Midbrain (tissue), 1 donor: ENCODE results near the gene TOLLIP.
A peak's percentile ranks its signal among the peaks of the same experiment; 100 is the strongest.

Source experiments
- DNase-seq: peaks from one replicate; lab custom pipeline; 2025; lab: John Stamatoyannopoulos, UW

TOLLIP gene

DNA sequence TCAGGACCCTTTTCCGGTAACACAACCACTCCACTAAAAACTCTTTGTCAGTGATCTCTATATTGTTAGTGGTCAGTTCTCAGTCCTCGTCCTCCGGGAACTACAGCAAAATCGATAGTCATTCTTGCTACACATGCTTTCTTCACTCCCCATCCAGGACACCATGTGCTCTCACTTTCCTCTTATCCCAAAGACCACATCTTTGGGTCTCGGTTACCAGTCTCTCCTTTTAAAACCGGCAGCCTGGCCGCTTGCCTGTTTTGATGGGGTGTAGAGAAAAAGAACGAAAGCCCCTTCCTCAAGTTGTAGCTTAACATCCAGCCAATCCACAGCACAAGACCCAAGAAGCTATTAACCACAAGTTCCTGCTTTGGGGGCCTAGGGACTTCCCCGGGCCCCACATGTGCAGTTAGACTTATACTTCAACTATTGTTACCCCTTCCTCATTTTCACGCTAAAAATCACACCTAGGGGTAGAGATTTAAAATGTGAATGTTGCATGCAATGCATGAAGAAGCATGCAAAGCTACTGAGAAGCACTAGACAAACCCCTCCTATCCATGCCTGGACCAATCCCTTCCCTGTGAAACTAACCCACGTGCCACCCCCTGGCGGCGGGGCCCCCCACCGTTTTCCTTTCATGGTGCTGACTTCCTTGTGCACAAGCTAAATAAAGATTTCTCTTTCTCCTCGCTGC, 1.5 kb upstream of the TOLLIP start:
- no peak for DNase-seq

DNA sequence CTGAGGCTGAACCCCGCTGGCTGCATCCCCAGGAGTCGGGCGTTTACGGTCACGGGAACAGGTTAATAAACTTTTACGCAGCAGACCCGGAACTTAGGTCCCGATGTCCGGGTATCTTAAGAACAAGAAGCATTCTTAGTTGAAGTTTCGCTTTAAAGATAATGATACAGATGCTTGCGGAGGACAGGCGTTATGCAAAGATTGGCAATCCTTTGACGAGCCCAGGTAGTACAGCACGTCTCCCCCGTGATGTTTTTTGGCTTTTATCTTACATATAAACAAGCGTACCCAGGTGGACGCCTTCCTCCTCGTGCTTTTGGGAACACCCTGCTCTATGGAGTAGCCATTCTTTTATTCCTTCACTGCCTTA, 871 bp upstream of the TOLLIP start:
- no peak for DNase-seq

DNA sequence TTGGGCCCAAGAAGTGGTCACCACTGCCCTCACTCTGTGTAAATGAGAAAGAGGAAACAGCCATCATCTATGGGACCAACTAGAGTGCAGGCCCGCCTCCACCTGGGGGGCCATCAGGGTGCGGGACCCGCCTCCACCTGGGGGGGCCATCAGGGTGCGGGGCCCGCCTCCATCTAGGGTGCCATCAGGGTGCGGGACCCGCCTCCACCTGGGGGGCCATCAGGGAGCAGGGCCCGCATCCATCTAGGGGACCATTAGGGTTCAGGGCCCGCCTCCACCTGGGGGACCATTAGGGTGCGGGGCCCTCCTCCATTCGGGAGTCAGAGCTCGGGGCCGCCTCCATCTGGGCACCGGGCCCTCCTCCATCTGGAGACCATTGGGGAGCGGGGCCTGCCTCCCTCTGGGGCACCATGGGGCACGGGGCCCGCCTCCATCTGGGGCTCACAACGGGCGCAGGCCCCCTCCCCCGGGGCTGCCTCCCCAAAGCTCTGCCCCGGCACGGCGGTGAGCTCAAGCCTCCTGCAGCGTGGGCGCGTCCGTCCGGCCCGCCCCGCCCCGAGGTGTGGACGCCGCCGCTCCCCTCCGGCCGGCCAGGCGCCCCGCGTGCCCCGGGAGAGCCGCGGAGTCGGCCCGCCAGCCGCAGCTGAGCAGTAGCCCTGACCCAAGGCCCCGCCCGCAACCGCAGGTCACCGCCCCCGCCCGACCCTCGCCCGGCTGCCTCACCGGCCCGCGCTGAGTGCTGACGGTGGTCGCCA, 512 bp downstream of the TOLLIP start:
- no peak for DNase-seq

DNA sequence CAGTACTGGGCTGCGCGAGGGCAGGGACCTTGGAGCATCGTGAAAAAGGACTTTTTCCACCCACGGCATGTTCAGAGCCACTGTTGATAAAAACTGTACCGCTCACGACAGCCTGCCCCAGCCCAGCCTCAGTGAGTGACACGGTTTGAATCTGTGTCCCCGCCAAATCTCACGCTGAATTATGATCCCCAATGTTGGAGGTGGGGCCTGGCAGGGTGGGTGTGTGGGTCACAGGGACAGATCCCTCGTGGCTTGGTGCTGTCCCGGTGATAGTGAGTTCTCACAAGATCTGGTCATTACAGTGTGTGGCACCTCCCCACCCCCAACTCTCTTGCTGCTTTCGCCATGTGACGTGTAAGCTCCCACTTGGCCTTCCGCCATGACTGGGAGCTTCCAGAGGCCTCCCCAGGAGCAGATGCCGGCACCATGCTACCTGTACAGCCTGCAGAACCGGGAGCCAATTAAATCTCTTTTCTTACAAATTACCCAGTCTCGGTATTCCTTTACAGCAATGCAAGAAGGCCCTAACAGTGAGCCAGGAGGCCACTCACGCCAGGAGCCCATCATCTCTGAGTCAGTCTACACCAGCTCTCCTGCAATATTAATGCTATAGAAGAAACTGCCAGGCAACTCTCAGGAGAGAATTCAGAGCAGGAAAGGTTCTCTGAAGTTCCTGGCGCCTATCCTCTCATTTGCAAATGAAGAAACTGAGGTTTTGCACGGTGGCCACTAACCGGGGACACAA, 1.3 kb downstream of the TOLLIP start:
- DNase-seq: no peak

DNA sequence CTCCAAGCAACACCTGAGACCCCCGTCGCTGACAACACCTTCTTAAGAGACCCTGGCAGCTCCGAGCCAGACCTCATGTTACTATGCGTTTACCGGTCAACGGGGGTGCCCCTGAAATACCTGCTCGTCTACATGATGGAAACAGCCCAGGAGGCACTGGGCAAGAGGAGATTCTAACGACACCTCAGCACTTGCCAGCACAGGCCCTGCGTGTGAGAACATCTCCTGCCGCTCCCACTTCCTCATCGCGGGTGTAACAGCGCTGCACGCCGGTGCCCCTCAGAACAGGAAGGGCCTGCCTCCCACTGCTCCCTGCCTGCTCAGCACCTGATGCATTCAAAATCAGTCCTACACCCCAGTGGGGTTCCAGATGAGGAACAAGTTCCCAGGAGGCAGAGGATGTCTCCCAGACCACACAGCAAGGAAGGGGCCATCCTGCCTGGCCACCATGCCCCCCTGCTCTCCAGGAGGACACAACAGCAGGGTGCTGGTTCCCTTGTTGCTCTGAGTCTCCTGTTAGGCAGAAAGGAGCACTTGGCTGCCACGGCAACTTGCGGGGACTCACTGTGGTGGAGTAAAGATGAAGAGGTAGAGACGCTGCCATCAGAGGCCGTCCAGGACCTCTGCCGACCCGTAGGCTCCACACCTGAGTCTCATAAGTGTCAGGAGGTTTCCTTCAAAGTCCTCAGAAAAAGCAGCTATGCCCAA, 2.1 kb downstream of the TOLLIP start:
- DNase-seq: no peak

DNA sequence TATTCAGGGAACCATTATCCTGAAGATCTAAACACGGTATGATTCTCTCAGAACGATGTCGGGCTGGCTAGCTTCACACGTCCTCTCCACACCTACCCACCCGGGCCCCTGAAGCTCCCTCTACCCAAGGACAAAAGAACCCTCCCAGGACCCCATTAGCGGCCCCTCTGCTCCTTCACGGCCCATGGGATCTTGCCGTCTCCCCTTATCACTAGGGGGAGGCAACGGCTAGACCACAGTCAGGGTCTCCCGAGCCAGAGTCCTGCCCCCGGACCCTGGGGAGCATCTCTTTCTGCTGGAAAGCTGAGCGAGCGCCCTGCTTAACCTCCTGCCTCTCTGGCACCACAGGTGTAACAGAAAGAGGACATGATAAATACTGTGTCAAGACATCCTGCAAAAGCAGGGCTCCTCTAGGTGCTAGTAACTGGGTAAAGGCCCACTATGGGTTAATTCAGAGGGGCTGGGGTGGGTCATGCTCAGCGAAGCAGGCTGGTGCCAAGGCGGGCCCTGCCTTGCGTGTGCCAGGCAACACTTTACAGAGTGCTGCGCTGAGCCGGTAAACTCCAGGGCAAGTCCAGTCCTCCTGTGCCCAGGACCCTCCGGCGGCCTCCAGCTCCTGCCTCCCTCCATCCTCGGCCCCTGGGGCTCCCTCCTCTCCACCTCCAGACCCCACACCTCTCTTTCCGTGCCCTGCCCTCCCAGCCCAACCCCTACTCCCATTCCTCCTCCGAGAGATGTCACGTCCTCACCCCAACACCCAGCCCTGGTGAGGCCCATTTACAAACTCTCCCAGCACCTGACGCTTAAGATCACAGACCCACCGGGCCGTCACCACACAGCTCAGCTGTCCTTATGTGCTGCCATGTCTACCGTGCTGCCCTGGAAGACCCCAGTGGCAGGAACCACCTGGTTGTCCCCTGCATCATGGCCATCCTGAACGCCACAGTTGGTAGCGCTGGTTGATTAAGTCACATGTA, 3.0 kb downstream of the TOLLIP start:
- DNase-seq: no peak

DNA sequence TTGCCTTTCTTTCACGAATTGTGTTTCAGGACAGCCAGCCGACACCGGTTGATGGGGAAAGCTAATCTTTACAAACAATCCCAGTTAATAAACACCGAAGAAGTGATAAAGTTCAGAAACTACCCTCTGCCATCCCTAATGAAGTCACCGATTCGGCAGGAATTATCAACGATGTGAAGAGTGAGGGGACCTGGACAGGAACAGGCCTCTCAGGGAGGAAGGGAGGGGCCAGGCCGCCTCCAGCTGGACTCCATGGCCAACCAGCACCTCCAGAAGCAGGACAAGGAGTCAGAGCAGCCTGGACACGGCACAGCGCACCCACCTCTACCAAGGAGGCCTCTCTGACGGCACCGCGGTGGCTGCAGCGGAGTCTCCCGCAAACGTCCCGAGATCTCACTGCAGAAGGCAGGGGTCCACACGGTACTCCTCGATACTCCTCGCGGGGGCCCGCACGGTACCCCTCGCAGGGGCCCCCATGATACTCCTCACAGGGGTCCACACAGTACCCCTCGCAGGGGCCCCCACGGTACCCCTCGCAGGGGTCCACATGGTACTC, 3.9 kb downstream of the TOLLIP start:
- no peak for DNase-seq

DNA sequence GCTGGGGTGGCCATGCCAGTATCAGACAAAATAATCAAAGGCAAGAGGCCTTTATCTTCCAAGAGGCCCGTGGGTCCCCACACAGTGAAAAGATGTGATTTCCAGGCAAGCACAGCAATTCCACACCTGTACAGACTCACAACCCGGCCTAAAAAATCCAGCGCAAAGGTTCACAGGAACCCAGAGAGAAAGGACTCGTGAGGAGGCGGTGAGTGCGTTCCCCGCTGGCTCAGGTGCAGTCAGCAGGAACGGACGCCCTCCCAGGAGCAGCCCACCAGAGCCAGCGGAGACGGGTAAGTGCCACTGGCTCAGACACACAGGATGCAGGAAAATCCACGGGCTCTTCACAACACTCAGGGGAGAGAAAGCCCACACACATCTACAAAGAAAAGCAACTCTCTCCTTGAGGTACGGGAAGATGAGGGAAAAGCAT, 4.4 kb downstream of the TOLLIP start:
- no peak for DNase-seq

DNA sequence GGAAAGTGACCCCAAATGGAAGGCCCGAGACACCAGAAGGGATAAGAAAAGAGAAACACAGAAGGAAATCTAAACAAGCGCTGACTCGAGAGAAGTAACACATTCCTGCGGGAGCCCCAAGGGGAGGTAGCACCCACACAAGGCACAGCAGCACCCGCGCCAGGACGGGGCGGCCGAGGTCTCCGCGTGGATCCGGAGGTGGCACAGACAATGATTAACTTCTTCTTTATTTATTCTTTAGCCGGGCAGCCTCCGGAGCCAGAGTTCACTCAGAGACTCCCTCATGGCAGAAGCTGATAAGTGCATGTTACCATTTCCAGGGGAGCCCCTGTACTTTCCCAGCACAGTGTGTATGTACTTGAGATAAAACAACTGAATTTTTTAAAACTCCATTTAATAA, 5.1 kb downstream of the TOLLIP start:
- no peak for DNase-seq

DNA sequence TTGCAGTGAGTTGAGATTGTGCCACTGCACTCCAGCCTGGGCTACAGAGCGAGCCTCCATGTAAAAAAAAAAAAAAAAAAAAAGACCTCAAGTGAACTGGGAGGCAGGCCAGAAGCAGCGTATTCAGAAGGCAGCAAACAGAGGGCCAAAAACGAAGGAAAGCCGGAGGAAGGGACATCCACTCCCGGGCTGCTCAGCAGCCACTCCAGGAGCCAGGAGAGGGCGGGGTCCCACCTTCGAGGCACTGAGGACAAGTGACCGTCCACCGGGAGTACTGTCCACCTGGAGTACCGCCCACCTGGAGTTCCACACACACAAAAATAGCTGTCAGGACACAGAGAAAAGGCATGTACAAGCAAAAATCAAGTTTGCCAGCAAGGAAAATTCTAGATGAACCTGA, 5.5 kb downstream of the TOLLIP start:
- DNase-seq: no peak

DNA sequence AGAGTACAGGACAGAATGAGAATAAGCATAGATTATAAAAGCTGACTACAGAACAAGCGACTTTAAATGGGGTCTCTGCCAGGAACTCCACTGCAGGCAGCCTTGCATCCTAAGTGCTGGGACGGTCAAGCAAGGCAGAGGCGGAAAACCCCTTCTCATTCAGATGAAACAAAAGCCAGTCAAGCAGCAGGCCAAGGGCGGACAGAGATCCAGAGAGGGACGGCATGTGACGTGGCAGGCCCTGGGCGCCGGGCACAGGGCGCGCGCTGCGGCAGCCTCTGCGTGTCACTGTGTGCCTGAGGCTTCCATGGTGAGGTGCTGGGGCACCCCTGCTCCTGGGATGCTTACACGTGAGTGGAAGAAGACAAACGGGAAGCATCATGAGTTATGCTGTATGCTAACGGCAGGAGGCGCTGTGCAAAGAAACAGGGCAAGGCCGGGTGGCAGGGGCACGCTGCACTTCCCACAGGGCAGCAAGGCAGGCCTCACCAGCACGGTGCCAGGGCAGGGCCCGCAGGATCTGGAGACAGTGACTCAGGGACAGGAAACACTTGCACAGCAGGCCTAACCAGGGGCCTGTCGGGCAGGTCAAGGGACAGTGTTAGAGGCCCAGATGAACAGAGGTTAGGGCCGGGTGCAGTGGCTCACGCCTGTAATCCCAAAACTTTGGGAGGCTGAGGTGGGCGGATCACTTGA, 6.2 kb downstream of the TOLLIP start:
- peak; percentile 52 for DNase-seq

DNA sequence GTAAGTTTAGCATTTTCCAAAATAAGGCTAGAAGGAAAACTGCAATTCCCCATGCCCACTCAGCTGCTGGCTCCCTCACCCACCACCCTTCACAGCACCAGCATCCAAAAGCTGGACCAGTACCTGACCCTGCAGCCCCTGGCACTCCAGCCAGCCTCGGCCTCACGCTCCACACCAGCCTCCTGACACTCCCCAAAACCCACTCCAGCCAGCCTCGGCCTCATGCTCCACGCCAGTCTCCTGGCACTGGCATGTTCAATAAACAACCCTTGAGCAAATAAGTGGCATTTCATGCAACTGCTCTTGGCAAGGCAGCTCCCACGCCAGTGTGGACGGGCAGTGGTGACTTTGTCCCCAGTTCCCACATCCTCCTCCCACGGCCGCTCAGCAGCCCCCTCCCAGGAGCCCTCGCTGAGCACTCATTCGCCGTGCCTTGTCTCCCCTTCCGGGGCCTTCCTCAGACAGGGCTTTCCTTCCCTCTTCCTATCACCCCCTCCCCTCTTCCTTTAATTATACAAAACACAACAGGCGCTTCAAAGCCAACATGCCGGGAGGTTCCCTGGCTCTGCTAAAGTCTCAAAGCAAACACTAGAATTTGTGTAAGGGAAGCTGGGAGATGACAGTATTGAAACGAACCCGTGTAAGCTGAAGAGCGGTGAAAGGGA, 6.8 kb downstream of the TOLLIP start:
- no peak for DNase-seq

DNA sequence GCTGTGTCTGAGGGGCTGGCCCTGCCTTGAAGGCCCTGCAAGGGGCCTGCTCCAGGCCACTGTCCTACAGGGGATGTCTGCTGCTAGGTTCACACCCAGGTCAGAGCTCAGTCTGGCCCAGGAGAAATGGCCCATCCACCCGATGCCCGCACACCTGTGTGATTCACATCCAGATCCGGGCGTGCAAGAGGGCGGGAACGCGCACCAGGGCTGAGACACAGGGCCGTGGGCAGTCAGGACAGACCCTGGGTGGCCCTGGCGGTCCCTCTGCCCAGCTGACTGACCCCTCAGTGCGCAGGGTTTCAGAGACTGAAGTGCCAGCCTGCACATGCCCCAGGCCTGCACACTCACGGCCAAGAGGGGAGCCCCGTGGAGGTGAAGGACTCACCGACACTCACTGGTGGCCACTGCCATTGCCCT, 7.4 kb downstream of the TOLLIP start:
- DNase-seq: no peak

DNA sequence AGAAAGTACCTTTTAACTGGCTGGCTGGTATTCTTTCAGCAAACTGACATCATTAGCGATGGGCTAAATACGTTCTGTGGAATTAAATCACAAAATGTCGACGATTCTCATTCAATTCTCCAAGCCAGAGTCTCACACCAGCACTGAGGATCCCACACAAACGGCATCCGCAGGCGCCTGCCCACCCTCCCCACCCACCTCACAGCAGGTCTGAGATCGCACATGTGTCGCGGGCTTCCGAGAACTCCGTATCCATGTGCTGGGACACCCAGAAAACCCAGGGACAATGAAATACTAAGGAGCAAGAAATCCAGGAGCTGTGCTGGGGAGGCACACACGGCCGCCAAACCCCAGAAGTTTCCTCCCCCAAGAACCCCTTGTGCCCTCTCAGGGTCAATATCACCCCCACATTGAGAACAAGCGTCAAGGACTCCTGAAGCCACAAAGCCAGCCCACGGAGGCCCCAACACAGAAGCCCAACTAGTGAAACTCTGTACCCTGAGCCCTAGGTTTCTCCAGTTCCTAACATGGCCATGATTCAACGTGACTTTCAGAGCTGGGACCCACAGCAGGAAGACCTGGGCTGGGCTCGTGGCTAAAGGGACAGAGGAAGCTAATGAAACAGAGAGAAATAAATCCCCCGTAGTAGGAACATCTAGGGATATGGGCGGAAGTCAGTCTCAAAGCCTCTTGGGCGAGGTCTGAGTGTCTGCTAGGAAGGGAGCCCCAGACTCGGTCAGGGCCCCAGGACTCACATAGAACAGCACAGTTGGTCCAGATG, 8.0 kb downstream of the TOLLIP start:
- no peak for DNase-seq

DNA sequence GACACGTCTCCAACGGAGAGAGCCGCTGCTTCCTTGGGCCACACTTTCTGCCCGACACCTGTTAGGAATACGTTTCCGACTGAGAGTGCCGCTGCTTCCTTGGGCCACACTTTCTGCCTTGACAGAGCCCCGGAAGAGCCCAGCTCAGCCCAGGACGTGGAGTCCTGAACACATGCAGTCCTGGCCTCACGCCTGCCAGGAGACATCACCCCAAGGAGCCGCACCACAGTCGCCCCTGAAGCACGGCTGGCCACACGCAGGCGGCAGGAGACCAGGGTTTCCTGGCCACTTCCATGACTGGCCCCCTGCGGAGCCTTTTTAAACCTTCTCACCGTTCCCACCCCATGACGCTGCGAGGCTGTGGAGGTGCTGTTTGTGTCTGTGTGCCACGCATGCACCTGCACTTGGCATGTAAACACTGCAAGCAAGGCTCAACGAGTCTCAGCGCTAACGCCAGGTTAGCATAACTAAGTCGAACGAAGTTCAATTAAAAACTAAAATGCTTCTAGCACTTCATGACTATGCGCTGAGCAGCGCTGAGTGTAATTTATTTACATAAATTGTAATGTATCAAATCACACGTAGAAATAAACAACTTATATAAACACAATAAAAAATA, 8.8 kb downstream of the TOLLIP start:
- DNase-seq: no peak

DNA sequence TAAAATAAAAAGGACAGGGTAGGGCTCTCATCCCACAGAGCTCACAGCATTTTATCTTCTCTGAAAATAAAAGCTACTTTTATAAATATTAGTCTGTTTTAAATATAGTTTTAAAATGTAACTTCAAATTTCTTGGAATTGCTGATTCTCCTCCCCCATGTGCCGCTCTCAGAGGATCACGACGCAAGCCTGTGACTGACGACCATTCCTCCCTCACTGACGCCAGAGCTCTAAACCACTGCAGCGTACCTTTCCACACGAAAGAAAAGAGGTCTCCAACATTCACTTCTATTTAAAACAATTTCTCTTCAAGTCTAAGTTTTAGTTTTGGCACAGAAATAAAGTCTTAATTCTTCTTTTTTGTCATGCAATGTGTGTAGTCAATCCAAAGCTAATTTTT, 9.3 kb downstream of the TOLLIP start:
- no peak for DNase-seq

DNA sequence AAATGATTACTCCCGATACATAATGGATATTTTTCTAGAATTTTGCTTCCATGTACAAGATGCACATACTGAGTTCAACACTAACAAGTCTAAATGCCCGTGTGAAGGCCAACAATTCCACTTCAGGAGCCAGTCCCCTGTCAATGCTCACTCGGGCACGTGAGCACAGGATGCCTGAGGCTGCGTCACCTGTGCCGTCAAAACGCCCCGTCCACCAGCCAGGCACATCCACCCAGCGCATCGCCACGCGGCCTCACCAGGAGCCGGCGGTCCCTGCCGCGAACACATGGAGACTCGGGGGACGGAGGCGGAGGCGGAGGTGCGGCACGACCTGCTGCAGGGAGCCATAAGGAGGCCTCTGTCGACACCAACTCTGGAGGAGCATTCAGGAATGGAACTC, 9.8 kb downstream of the TOLLIP start:
- DNase-seq: no peak

DNA sequence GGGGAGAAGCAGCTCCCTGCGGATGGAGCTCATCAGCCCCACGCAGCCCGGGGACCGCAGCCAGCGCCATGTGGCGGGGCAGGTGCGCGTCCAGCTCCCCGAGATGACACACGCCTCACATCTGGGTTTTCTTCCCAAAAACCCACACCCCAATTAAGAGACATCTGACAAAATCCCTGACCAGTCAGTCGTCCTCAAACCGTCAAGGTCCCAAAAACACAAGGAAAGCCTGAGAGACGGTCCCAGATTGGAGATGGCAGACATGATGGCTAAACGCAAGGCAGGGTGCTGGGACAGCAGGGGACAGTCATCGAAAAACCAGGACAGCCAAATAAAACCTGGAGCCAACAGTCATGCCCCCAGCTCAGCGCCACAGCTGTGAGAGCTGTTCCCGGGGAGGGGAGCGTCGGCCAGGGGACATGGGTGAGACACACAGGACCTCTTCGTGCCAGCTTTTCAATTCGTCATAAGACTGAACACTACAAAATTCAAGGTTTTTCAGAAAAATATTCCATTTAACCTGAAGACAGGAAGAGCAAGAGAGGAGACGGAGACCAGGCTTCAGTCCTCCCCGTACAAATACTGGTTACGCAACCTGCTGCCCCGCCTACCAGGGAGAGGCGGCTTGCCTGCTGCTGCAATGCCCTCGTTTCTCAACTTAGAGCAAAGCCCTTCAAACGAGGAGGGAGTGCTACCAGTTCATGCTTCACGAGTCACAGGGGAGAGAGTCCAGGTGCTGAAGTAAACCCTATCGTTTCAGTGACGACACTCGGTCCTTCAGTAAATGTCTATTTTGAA, 10.5 kb downstream of the TOLLIP start:
- peak; percentile 55 for DNase-seq
